Measurements from ENCODE around the gene RBM18.

The RBM18 gene

DNA sequence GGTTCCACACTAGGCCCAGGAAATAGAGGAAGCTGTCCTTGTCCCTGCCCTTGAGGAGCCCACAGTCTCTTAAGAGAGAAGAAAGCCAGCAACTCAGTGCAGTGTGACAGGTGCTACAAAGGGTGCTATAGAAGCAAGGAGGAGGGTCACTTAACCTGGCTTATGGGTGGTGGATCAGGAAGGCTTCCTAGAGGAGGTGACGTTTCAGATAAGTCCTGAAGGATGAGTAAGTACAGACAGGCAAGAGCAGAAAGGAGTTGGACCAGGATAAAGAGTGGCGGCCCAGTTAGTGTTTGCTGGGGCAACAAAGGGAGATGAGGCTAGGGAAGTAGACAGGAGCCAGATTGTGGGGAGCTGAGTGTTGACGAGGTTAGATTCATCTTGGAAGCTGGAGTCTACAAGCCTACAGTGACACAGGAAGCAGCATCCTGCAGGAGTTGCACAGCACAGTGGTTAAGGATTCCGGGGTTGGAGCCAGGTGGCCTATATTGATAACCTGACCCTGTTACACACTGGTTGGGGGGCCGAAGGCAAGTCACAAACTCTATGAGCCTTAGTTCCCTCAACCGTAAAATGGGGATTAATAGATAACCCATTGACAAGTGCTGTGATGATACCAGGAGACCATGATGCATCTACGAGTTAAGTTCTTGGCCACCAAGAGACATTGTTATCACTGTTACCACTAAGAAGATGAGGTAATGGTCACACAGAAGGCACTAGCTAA lies 30.5 kb downstream of the RBM18 start:
- Histone ChIP-seq H3K27me3 (ENCODE audit: control insufficient read depth, insufficient read depth, low read length) (peaks cover 21% of the 10 kb centered on the region), H3K27ac (ENCODE audit: low read length) (no peak overlapping the region), H3K4me1 (ENCODE audit: control insufficient read depth, insufficient read depth, low read length) (no peaks in the 10 kb centered on the region), H3K36me3 (ENCODE audit: control insufficient read depth, insufficient read depth, low read length) (no peaks in the 10 kb centered on the region), H3K4me3 (ENCODE audit: low read length) (no peak overlapping the region), H3K9me3 (ENCODE audit: control insufficient read depth, insufficient read depth, low read length) (no peaks in the 10 kb centered on the region)
- no peak for DNase-seq (ENCODE audit: low read depth, low spot score)
- WGBS (ENCODE audit: insufficient coverage, insufficient read length) = no CpG with 5 or more reads among the region's 7 CpGs

DNA sequence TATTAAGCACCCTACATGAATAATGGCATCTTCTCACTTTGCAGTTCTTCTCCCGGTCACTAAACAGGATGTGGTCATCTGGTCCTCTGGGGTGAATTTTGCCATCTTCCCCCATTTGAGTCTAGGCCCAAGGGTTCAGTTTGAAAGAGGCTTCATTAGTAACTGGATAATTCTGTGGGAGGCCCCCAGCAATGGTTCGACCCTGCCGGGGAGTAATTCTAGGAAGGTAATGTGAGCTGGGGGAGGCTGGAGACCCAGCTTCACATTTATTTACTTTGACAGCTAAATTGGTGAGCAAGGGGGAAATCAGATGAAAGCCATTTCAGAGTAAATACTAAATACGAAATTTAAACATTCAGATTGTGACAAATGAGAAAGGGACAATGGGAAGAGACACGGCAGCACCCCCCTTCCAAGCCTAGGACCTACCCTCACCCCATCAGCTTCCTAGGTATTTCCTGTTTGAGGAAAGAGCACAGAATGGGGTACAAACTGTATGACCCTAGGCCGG lies 31.8 kb downstream of the RBM18 start:
- WGBS (ENCODE audit: insufficient coverage, insufficient read length) = no CpG with 5 or more reads among the region's 6 CpGs
- Histone ChIP-seq H3K4me3 (ENCODE audit: low read length) (no peak overlapping the region), H3K27ac (ENCODE audit: low read length) (no peak overlapping the region), H3K9me3 (ENCODE audit: control insufficient read depth, insufficient read depth, low read length) (no peaks in the 10 kb centered on the region), H3K4me1 (ENCODE audit: control insufficient read depth, insufficient read depth, low read length) (no peaks in the 10 kb centered on the region; the same call in 1 of the 2 replicates), H3K36me3 (ENCODE audit: control insufficient read depth, insufficient read depth, low read length) (no peaks in the 10 kb centered on the region), H3K27me3 (ENCODE audit: control insufficient read depth, insufficient read depth, low read length) (peaks cover 32% of the 10 kb centered on the region)
- no peak for DNase-seq (ENCODE audit: low read depth, low spot score)

DNA sequence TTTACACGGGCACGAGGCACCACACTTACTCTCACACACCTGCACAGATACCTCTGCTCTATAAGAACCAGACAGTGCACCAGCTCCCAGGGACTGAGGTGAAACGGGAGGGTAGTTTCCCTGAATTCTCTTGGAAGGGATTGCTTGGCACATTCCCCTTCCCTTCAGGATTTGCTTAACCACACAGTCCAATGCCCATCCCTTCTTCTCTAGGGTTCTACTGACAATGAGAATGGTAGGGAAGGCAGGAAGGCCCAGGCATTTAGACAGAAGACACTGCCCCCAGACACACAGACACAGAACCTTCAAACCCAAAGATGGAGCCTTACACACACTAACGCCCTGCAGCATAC lies 35.2 kb downstream of the RBM18 start:
- Histone ChIP-seq H3K27me3 (ENCODE audit: control insufficient read depth, insufficient read depth, low read length) (peaks cover 63% of the 10 kb centered on the region), H3K27ac (ENCODE audit: low read length) (no peak overlapping the region), H3K4me3 (ENCODE audit: low read length) (no peak overlapping the region), H3K9me3 (ENCODE audit: control insufficient read depth, insufficient read depth, low read length) (no peaks in the 10 kb centered on the region), H3K36me3 (ENCODE audit: control insufficient read depth, insufficient read depth, low read length) (no peaks in the 10 kb centered on the region), H3K4me1 (ENCODE audit: control insufficient read depth, insufficient read depth, low read length) (peaks cover 5% of the 10 kb centered on the region; the same call in 1 of the 2 replicates)
- no peak for DNase-seq (ENCODE audit: low read depth, low spot score)
- no CpG with 5 or more reads among the region's 4 CpGs for WGBS (ENCODE audit: insufficient coverage, insufficient read length)

DNA sequence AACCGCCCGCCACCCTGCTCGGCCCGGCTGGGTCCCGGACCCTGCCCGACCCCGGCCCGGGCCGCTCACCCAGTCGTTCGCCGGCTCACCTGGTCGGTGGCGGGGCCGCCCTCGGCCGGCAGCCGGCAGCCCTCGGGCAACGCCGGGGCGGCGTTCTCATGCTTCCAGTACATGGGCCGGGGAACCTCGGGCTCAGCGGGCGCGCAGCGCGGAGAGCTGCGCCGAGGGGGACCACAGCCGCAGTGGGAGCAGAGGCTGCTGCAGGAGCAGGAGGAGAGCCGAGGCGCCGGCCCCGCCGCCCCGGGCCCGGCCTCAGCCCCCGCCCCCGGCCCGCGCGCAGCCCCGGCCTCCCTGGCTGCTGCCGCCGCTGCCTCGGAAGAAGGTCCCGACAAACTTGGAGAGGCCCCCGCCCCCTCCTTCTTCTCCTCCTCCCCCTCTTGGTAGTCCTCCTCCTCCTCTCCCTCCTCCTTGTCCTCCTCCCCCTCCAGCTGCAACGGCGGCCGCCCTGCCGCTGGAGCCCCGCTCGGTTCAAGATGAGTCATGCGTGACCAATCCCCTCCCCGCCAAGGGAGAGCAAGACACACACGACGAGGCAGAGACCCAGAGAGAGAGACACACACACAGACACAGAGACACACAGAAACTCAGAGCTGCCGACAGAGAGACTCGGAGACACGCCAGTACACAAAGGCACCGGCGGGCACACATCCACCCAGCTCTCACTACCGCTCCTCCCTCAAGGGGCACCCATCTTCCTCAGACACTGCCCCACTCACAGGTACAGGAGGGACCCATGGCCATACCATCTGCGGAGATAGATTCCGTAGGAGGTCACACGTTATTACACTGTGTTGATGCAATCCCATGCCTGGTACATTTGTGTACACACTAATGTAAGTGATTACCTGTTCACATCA lies 35.8 kb downstream of the RBM18 start, which contains the start of gene LHX6:
Gene LHX6, minus strand, starts transcription at position 390 of the 917 bp plus-strand sequence. Its CDS starts 217 bp downstream, at position 173.
- peaks cover 5% of the 10 kb centered on the region; the same call in 1 of the 2 replicates for H3K4me1 ChIP-seq (ENCODE audit: control insufficient read depth, insufficient read depth, low read length)
- peaks cover 70% of the 10 kb centered on the region for H3K27me3 ChIP-seq (ENCODE audit: control insufficient read depth, insufficient read depth, low read length)
- H3K36me3 ChIP-seq (ENCODE audit: control insufficient read depth, insufficient read depth, low read length) = no peaks in the 10 kb centered on the region
- H3K9me3 ChIP-seq (ENCODE audit: control insufficient read depth, insufficient read depth, low read length) = no peaks in the 10 kb centered on the region
- WGBS (ENCODE audit: insufficient coverage, insufficient read length) = no CpG with 5 or more reads among the region's 70 CpGs
- H3K4me3 ChIP-seq (ENCODE audit: low read length) = peak within 1 kb of the TSS; percentile 33; the same call in 1 of the 2 replicates
- H3K27ac ChIP-seq (ENCODE audit: low read length) = no peak within 1 kb of the TSS
- no peak for DNase-seq (ENCODE audit: low read depth, low spot score)

DNA sequence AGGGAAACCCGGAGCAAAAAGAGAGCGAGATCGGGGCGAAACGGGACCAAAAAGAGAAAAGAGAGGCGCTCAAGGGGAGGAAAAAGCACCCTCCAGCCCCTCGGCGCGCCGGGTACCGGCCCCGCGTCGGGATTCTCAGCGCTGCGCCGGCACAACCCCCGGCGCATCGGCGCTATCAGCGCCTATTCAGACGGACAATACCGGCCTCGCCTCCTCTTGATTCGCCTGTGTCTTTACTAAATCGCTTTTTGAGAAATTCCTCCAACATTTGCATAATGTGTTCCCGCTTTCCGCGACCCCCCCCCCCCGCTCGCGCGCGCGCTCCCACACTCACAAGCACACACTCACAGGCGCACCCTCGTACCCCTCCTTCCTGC lies 36.5 kb downstream of the RBM18 start:
- no peak overlapping the region for H3K27ac ChIP-seq (ENCODE audit: low read length)
- H3K36me3 ChIP-seq (ENCODE audit: control insufficient read depth, insufficient read depth, low read length) = no peaks in the 10 kb centered on the region
- peak overlapping the region; percentile 33; the same call in 1 of the 2 replicates for H3K4me3 ChIP-seq (ENCODE audit: low read length)
- peaks cover 5% of the 10 kb centered on the region; the same call in 1 of the 2 replicates for H3K4me1 ChIP-seq (ENCODE audit: control insufficient read depth, insufficient read depth, low read length)
- DNase-seq (ENCODE audit: low read depth, low spot score) = no peak
- H3K9me3 ChIP-seq (ENCODE audit: control insufficient read depth, insufficient read depth, low read length) = no peaks in the 10 kb centered on the region
- WGBS (ENCODE audit: insufficient coverage, insufficient read length) = no CpG with 5 or more reads among the region's 38 CpGs
- H3K27me3 ChIP-seq (ENCODE audit: control insufficient read depth, insufficient read depth, low read length) = peaks cover 76% of the 10 kb centered on the region

DNA sequence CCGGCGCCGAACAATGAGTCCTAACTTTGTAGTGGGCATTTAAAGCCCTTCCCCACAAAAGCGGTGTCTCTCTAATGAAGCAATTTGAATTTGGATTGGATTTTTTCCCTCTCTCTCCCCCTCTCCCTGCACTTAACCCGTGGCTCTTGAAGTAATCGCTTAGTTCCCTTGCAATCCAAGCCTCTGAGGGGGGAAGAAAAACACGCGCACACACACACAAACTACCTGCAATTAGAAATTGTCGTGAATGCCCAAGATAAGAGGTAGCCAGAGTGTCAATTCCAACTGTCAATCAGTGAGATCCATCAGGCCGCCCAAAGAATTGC lies 37.1 kb downstream of the RBM18 start:
- Histone ChIP-seq H3K9me3 (ENCODE audit: control insufficient read depth, insufficient read depth, low read length) (no peaks in the 10 kb centered on the region), H3K27me3 (ENCODE audit: control insufficient read depth, insufficient read depth, low read length) (peaks cover 82% of the 10 kb centered on the region), H3K4me3 (ENCODE audit: low read length) (no peak overlapping the region), H3K27ac (ENCODE audit: low read length) (no peak overlapping the region), H3K36me3 (ENCODE audit: control insufficient read depth, insufficient read depth, low read length) (no peaks in the 10 kb centered on the region), H3K4me1 (ENCODE audit: control insufficient read depth, insufficient read depth, low read length) (peaks cover 5% of the 10 kb centered on the region; the same call in 1 of the 2 replicates)
- no CpG with 5 or more reads among the region's 10 CpGs for WGBS (ENCODE audit: insufficient coverage, insufficient read length)
- DNase-seq (ENCODE audit: low read depth, low spot score) = no peak

DNA sequence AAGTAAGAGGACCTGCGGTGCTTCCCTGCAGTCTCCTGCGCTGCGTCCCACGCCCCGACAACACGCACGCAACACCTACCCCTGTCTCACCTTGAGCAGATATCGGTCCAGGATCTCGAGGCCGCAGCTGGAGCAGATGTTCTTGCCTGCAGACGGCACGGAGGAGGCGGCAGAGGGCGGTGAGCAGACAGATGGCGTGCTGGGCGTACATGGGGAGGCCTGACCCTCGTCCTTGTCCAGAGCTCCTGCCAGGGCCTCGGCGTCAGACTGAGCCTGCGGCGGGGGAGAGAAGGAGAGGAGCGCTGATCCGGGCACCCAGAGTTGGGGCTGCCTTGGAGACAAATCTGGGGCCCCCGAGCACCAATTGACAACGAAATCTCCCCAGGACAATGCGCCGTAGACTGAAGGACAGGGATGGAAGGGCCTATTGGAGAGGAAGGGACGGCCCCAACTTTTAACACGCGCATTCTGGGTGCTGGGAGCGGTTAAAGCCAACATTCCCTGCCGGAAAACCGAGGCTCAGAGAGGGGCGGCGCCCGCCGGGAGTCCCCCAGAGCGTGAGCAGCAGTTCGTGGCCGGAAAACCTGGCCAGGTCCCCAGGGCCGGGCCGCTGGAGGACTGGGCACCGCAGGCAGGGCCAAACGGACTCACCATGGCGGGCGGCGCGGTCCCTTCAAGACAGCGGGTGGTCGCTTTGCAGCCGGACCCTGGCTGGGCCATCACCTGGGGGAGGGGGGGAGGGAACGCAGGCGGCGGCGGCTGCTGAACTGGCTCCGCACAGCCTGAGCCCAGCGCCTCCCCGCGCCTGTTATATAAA lies 37.7 kb downstream of the RBM18 start:
- Histone ChIP-seq H3K27ac (ENCODE audit: low read length) (no peak overlapping the region), H3K4me3 (ENCODE audit: low read length) (no peak overlapping the region), H3K27me3 (ENCODE audit: control insufficient read depth, insufficient read depth, low read length) (peaks cover 88% of the 10 kb centered on the region), H3K9me3 (ENCODE audit: control insufficient read depth, insufficient read depth, low read length) (no peaks in the 10 kb centered on the region), H3K36me3 (ENCODE audit: control insufficient read depth, insufficient read depth, low read length) (no peaks in the 10 kb centered on the region), H3K4me1 (ENCODE audit: control insufficient read depth, insufficient read depth, low read length) (peaks cover 5% of the 10 kb centered on the region; the same call in 1 of the 2 replicates)
- no CpG with 5 or more reads among the region's 59 CpGs for WGBS (ENCODE audit: insufficient coverage, insufficient read length)
- DNase-seq (ENCODE audit: low read depth, low spot score) = no peak

DNA sequence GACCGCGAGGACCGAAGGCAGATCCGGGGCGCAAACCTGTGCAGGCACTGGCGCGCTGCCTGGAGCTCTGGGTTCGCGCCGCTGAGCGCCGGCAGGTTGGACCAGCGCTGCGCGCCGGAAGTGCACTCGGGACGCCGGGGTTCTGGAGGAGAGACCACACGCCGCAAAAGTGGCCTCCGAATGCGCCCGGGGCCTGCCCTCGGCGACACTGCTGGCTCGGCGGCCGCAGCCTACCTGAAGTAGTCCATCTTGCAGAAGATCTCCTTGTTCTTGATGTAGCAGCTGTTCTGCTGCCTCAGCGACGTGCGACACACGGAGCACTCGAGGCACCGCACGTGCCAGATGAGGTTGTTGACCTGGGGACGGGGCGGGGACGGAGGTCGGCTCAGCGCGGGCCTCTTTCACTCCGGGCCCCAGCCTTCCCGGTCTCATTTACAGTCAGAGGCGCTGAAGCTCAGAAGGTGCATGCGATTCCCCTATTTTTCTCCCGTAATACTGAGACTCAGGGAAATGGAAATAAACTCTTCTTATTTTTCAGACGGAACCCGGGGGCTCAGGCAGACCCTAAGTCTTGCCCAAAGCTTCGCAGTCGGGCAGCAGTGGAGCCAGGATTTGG lies 38.4 kb downstream of the RBM18 start:
- WGBS (ENCODE audit: insufficient coverage, insufficient read length) = no CpG with 5 or more reads among the region's 51 CpGs
- DNase-seq (ENCODE audit: low read depth, low spot score) = no peak
- peaks cover 93% of the 10 kb centered on the region for H3K27me3 ChIP-seq (ENCODE audit: control insufficient read depth, insufficient read depth, low read length)

DNA sequence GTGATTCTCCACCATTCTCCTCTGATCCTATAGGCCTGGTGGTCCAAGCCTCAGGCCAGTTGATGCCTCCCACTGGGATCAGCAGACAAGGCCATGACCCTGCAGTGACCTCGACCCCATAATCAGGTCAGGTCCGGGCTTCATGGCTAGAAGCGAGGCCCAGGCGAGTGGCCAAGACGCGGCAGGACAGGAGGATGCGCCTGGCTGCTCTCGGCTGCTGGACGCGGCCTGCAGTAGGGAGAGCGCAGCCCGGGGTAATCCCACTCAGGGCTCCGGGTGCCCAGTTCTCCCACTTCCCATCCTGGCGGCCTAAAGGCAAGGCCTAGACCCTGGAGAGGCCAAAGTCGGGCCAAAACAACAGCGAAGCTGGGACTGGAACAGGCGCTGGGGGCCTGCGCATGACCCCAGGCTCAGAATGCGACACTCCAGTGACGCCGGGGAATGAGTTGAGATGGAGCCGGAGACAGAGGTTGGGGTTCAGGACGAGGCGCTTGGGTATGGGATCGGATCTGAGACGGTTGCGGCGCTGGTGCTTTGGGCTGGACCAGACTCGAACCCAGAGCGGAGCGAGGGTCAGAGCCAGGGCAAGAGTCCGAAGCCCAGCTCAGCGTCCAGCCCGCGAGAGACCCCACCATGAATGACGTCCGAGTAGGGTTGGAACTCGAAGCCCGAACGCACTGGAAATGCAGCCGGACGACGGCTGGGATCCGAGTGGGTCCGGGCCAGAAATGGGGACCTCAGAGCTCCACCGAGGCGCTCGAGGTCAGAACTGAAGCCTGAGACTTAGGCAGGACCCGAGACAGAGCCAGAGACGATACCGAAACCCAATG lies 39.1 kb downstream of the RBM18 start:
- peaks cover 91% of the 10 kb centered on the region for H3K27me3 ChIP-seq (ENCODE audit: control insufficient read depth, insufficient read depth, low read length)
- H3K27ac ChIP-seq (ENCODE audit: low read length) = no peak overlapping the region
- peaks cover 7% of the 10 kb centered on the region for H3K4me1 ChIP-seq (ENCODE audit: control insufficient read depth, insufficient read depth, low read length)
- WGBS (ENCODE audit: insufficient coverage, insufficient read length) = no CpG with 5 or more reads among the region's 51 CpGs
- no peaks in the 10 kb centered on the region for H3K36me3 ChIP-seq (ENCODE audit: control insufficient read depth, insufficient read depth, low read length)
- no peaks in the 10 kb centered on the region for H3K9me3 ChIP-seq (ENCODE audit: control insufficient read depth, insufficient read depth, low read length)
- DNase-seq (ENCODE audit: low read depth, low spot score) = no peak
- H3K4me3 ChIP-seq (ENCODE audit: low read length) = no peak overlapping the region; the same call in 1 of the 2 replicates

More for the DNA sequence above, 38.4 kb downstream of the RBM18 start:
- Histone ChIP-seq H3K9me3 (ENCODE audit: control insufficient read depth, insufficient read depth, low read length) (no peaks in the 10 kb centered on the region), H3K4me3 (ENCODE audit: low read length) (no peak overlapping the region; the same call in 1 of the 2 replicates), H3K36me3 (ENCODE audit: control insufficient read depth, insufficient read depth, low read length) (no peaks in the 10 kb centered on the region), H3K27ac (ENCODE audit: low read length) (no peak overlapping the region), H3K4me1 (ENCODE audit: control insufficient read depth, insufficient read depth, low read length) (peaks cover 5% of the 10 kb centered on the region; the same call in 1 of the 2 replicates)
